D721Med (cell line): ENCODE measurements around the gene RPS24.

ENCODE experiments used
- DNase-seq: peaks from one replicate; pipeline ENCODE4 v3.0.0; 2011; ENCODE audit warnings: low spot score; ENCODE audit not compliant: insufficient read length
- FAIRE-seq: peaks from 2 replicates; lab custom pipeline; 2011; peaks lifted over from hg19 to GRCh38; lab: Jason Lieb, UNC
- TF ChIP-seq, protein P1 (sequence below): IDR thresholded peaks from 2 replicates; pipeline ENCODE4 v1.5.1; 2012; ENCODE audit warnings: mild to moderate bottlenecking, control low read depth; ENCODE audit not compliant: insufficient read depth; ENCODE audit errors: missing control alignments

The RPS24 gene

DNA sequence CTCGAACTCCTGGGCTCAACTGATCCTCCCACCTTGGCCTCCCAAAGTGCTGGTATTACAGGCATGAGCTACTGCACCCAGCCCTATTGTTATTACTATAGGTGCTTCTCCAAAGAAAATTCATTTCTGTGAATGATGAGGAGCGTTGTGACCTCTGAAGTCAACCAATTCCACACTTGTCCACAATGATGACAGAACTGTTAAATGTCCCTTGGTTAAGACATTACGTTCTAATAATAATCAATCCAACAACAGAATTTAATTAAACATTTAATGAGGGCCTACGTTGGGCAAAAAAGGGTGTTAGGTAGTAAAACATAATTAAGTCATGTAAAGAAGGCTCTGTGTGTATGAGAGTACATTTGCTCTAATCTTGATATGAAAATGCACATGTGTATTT is 22.6 kb upstream of the RPS24 start:
- DNase-seq (no peak), FAIRE-seq (no peak)
- TF ChIP-seq, protein P1, sequence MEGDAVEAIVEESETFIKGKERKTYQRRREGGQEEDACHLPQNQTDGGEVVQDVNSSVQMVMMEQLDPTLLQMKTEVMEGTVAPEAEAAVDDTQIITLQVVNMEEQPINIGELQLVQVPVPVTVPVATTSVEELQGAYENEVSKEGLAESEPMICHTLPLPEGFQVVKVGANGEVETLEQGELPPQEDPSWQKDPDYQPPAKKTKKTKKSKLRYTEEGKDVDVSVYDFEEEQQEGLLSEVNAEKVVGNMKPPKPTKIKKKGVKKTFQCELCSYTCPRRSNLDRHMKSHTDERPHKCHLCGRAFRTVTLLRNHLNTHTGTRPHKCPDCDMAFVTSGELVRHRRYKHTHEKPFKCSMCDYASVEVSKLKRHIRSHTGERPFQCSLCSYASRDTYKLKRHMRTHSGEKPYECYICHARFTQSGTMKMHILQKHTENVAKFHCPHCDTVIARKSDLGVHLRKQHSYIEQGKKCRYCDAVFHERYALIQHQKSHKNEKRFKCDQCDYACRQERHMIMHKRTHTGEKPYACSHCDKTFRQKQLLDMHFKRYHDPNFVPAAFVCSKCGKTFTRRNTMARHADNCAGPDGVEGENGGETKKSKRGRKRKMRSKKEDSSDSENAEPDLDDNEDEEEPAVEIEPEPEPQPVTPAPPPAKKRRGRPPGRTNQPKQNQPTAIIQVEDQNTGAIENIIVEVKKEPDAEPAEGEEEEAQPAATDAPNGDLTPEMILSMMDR: no peak

DNA sequence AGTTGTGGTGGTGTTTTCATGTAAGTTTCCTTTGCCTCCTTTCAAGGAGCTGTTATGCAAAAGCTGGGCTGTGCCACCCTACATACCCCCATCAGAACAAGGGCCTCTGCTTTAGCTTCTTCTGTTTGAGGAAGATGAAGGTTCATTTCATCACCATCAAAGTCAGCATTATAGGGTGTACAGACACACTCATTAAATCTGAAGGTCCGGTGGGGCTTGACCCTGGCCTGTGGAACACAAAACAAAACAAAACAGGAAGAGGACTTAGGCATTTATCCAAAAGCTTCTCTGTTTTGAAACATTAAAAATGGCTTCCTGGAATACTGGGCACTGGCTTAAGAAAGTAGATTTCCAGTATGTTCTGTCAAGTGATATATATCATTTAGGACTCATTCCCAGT is 20.1 kb upstream of the RPS24 start:
- TF ChIP-seq, protein P1: no peak
- DNase-seq (no peak), FAIRE-seq (no peak)

DNA sequence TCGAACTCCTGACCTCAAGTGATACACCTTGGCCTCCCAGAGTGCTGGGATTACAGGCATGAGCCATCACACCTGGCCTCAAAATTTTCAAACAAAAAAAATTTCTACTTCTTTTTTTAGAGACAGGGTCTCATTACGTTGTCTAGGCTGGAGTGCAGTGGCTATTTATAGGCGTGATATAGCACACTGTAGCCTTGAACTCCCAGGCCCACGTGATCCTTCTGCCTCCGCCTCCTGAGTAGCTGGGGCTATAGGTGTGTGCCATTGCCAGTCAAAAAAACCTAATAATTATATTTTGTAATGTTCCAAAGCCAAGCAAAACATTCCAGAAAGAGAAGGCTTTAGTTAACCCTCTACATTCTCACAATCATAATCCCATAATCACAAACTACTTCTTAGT is 18.1 kb upstream of the RPS24 start:
- TF ChIP-seq, protein P1: no peak
- no peak for FAIRE-seq
- no peak for DNase-seq

DNA sequence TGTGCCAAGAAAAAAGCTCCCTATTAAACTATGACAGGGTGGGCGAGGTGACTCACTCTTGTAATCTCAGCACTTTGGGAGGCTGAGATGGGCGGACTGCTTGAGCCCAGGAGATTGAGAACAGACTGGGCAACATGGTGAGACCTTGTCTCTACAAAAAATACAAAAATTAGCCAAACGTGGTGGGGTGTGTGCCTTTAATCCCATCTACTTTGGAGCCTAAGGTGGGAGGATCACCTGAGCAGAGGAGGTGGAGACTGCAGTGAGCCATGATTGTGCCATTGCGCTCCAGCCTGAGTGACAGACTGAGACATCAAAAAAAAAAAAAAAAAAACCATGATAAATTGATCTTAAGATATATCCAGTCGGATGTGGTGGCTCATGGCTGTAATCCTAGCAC is 15.8 kb upstream of the RPS24 start:
- TF ChIP-seq, protein P1: no peak
- FAIRE-seq (no peak), DNase-seq (no peak)

DNA sequence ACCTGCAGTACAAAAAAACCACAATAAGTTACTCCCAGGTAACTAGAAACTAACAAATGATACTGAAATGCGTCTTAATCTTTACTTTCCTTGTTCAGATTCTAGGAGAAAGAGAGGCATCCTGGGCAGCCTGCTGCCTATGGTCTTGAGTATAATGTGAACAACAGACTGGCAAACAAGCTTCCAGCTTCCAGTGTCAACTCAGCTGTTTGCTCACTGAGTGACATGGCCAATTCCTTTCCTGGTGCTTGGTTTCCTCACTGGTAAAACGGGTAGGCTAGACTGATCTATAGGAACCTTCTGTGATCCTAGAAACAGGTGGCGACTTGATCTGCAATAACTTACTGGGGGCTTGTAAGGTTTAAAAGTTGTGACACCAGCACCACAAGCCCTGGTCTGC is 14.4 kb upstream of the RPS24 start:
- DNase-seq (no peak), FAIRE-seq (no peak)
- TF ChIP-seq, protein P1: no peak

DNA sequence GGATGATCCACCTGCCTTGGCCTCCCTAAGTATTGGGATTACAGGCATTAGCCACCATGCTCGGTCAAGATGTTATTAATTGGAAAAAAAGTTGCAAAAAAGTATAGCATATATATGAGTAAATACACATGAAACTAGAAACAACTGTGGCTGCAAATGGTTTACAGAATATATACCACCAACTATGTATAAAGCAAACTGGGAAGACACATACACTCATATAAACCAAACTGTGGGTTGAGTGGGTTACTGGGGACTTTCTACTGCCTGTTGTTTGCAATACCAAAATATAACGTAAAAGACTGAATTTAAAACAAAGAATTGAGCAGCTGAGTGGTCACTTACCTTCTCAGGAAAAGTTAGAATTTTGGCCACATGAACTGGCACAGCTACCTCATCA is 12.5 kb upstream of the RPS24 start:
- no peak for FAIRE-seq
- TF ChIP-seq, protein P1: no peak

DNA sequence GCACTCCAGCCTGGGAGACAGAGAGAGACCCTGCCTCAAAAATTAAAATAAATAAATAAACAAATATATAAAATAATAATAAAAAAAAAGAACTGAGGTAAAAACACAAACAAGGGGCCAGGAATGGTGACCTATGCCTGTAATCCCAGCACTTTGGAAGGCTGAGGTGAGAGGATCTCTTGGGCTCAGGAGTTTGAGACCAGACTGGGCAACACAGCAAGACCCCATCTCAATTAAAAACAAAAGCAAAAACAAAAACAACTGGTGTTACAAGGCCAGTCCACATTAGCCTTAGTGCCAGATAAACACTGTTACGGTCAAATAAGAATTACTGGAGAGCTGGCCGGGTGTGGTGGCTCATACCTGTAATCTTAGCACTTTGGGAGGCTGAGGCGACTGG is 9.9 kb upstream of the RPS24 start:
- TF ChIP-seq, protein P1: no peak
- FAIRE-seq: no peak
- DNase-seq: no peak

More for the DNA sequence above, 12.5 kb upstream of the RPS24 start:
- no peak for DNase-seq
